Vagina (tissue), 2 donors: Measurements from ENCODE around the gene TTLL11.

Experiments
- CTCF ChIP-seq, 3 experiments: fragments of 450-650 bp in 2 of 3; fragments of 200-600 bp in 1 of 3; sonication (generic) in 1 of 3; IDR thresholded peaks; one replicate each; pipeline ENCODE4 v1.5.1; 2017 to 2019; ENCODE audit warnings: antibody characterized with exemption in 3 of 3, mild to moderate bottlenecking in 2 of 3, moderate library complexity in 2 of 3
- POLR2A ChIP-seq, 2 donors: fragments of 450-650 bp; IDR thresholded peaks; one replicate each; pipeline ENCODE4 v1.6.1; 2017; ENCODE audit warnings: antibody characterized with exemption in 2 of 2, mild to moderate bottlenecking in 2 of 2, moderate library complexity in 2 of 2
- POLR2AphosphoS5 ChIP-seq, 2 donors: sonication (generic); formaldehyde crosslinking; IDR thresholded peaks; one replicate each; pipeline ENCODE4 v1.9.0; 2017; ENCODE audit warnings: antibody characterized with exemption in 2 of 2, mild to moderate bottlenecking in 2 of 2, low read depth in 1 of 2; ENCODE audit not compliant: insufficient read depth in 1 of 2

- TF ChIP-seq POLR2A (IDR thresholded peaks at IDR 0.05) (no peak), POLR2AphosphoS5 (IDR thresholded peaks at IDR 0.05; ENCODE audit: insufficient read depth in 1 of 2, low read depth in 1 of 2) (no peak), CTCF (IDR thresholded peaks at IDR 0.05) (no peak)
Measured at GRCh38 chr9:121811751-121812150, 281.4 kb downstream of the TTLL11 start.
